Smooth muscle cell of the coronary artery (primary cell): Measurements from ENCODE around the gene TMEM31. TPM values are rescaled to one million over a fixed set of nuclear protein-coding genes. Genes with fewer than 3 reads are reported as not detected.

Experiments used
- total RNA-seq: library from RNA; depleted of rRNA; stranded (reverse); fragments of >200 nt; gene quantifications from 2 replicates; pipeline ENCODE4 v1.2.3, GENCODE V29; 2014; ENCODE audit warnings: low replicate concordance

Gene TMEM31, protein sequence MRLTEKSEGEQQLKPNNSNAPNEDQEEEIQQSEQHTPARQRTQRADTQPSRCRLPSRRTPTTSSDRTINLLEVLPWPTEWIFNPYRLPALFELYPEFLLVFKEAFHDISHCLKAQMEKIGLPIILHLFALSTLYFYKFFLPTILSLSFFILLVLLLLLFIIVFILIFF
- not detected in 2 replicates for total RNA-seq

GRCh38 chrX:103710609-103711008, at the start of gene TMEM31:
Gene TMEM31 (plus strand): TSS chrX:103710909. CDS start chrX:103712259, 1,350 bp downstream.

GRCh38 chrX:103686199-103687072, 24.3 kb upstream of the TMEM31 start, which contains the start of gene MORF4L2:
Gene MORF4L2 (minus strand): TSS chrX:103686699. CDS start chrX:103677027, 9,672 bp downstream.

Other genes with a start within 250 kb of the TMEM31 start
- gene RAB40A, start 191.4 kb upstream of the TMEM31 start, total RNA-seq: 0.08 TPM in 1 of 2 replicates, not detected in the other
- 51.2 and 64.1 TPM in 2 replicates for gene TCEAL4, start 125.4 kb upstream of the TMEM31 start, total RNA-seq
- 24.3 and 27.8 TPM in 2 replicates for gene TCEAL3, start 102.9 kb upstream of the TMEM31 start, total RNA-seq
- 14.2 and 16.1 TPM in 2 replicates for gene TCEAL1, start 81.9 kb upstream of the TMEM31 start, total RNA-seq
- gene MORF4L2, start 24.2 kb upstream of the TMEM31 start, total RNA-seq: 406 and 668 TPM in 2 replicates
- gene PLP1, start 65.9 kb downstream of the TMEM31 start, total RNA-seq: 0.12 TPM in 1 of 2 replicates, not detected in the other
- 0.94 and 1.5 TPM in 2 replicates for gene RAB9B, start 121.3 kb downstream of the TMEM31 start, total RNA-seq